GM21723 (cell line): ENCODE data around the gene FCHSD2.
A peak's percentile ranks its signal among the peaks of the same experiment; 100 is the strongest.
"Not testable (repeated sequence)": the region's sequence is repeated elsewhere in the genome, so short reads cannot be mapped to it uniquely, and the experiment has no call there.

Source experiments
- ATAC-seq: cut with Tn5 transposase; IDR thresholded peaks from one replicate; pipeline ENCODE4 v1.9.1; 2021; ENCODE audit warnings: mild to moderate bottlenecking, moderate library complexity; ENCODE audit not compliant: unreplicated experiment

FCHSD2 gene

DNA sequence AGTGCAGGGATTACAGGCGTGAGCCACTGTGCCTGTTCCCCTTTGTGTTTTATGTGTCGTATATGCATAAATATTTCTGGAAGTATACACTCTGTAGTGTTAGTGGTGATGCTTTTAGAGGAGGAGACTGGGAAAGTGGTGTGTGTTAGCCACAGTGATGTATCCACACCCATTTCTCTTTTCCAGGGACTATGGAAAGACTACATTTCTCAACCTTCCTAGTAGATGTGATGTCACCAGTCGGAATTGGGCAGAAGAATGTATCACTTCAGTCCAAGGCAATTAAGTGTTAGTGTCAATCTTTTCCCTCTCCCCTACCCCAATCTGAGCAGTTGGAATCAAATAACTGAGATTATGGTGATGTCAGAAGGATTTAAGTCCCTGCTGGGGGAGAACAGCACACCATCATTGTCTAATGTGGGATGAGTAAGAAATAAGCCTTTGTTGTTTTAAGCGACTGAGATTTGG is 333.8 kb downstream of the FCHSD2 start:
- ATAC-seq, result no peak

DNA sequence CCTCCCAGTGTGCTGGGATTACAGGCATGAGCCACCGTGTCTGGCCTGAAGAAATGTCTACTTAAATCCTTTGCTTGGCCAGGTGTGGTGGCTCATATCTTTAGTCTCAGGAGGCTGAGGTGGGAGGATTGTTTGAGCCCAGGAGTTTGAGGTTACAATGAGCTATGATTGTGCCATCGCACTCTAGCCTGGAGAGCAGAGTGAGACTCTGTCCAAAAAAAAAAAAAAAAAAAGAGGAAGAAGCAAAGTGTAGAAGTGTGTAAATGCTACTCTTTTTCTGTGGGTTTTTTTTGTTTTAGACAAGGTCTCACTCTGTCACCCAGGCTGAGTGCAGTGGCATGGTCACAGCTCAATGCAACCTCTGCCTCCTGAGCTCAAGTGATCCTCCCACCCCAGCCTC is 334.3 kb downstream of the FCHSD2 start:
- ATAC-seq, result no peak

DNA sequence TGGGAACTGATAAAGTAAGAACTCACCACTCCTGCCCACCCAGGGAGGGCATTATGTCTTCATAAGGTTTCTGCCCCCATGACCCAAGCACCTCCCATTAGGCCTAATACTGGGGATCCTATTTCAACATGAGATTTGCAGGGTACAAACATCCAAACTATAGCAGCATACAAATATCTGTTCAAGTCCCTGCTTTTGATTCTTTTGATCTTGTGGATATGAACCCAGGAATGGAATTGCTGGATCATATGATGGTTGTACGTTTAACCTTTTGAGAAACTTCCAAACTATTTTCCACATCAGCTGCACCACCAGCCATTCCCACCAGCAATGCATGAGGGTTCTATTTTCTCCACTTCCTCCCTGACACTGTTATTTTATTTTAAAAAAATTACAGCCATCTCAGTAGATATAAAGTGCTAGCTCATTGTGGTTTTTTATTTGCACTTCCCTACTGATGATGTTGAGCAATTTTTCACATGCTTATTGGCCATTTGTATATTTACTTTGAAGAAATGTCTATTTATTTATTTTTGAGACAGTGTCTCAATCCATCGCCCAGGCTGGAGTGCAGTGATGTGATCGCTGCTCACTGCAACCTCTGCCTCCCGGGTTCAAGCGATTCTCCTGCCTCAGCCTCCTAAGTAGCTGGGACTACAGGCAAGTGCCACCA is 335.0 kb downstream of the FCHSD2 start:
- ATAC-seq, result no peak

- ATAC-seq, result not testable (repeated sequence)
Measured at GRCh38 chr11:72806378-72806777, 335.7 kb downstream of the FCHSD2 start.

DNA sequence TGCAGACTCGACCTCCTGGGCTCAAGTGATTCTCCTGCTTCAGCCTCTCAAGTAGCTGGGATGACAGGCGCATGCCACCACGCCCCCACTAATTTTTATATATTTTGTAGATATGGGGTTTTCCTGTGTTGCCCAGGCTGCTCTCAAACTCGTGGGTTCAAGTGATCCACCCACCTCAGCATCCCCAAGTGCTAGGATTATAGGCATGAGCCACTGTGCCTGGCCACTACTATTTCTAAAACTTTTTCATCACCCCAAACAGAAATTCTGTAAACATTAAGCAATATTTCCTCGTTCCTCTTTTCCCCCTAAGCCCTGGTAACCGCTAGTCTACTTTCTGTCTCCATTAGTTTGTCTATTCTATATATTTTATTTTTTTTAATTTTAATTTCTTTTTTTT is 336.9 kb downstream of the FCHSD2 start:
- no peak for ATAC-seq

DNA sequence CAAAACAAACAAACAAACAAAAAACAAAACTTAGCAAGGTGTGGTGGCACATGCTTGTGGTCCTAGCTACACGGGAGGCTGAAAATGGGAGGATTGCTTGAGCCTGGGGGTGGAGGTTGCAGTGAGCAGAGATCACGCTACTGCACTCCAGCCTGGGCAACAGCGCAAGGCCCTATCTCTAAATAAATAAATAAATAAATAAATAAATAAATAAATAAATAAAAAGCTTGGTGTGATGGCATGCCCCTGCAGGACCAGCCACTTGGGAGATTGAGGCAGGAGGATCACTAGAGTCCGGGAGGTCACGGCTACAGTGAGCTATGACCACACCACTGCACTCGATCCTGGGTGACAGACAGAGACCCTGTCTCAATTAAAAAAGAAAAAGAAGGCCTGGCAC is 339.3 kb downstream of the FCHSD2 start:
- ATAC-seq, result no peak

DNA sequence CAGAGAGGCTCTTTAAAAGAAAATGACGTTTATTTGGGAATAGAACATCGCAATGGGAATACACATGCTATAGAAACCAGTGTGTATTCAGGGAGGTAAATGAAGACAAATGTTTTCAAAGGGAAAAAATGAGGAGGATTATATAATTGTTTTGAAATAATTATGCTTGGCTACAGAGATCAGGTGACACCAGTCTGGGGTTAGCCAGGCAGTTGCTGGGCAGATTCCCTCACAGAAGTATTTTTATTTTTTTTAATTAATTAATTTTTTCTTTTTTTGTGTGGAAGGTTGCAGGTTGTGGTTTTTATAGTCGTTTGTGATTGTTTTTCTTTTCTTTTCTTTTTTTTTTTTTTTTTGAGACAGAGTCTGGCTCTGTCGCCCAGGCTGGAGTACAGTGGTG is 342.7 kb downstream of the FCHSD2 start:
- no peak for ATAC-seq

DNA sequence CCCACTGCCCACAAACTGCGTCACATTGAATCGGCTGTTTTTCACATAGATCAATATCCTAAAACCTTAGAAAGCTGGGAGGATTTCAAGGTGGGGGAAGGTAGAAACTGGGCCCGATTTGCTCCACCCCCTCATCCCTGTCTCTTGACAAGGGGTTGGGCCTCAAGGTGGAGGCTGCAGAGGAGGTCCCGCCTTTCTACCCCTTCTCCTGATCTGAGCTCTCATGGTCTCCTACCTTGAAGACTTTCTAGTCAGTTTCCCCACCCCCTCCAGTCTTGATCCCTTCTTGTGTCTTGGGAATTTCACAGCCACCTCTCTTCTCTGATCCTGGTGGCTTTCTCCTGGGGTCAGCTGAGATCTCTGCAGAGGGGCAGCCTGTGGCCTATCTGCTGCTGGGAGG is 343.8 kb downstream of the FCHSD2 start:
- no peak for ATAC-seq

GRCh38 chr11:72793425-72794367 is 348.4 kb downstream of the FCHSD2 start, which contains the start of gene STARD10:
TSS of gene STARD10 (minus strand) at chr11:72794047. CDS start at chr11:72781181, 12,866 bp downstream.
- ATAC-seq, result peak; percentile 83

DNA sequence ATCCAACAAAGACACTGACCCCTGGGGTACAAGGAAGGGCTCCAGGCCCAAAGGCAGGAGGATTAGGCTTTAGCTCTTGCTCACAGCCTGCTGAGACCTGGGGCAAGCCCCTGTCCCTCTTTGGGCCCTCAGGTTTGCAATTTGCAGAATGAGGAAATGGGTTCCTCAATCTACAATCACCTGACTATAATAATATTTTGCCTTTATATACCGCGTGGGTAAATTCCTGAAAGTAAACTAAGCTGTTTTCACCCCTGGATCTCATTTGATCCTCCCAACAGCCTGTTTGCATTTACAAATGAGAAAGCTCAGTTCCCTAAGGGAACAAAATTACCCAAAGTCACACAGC is 349.1 kb downstream of the FCHSD2 start:
- ATAC-seq, result no peak

GRCh38 chr11:72792437-72793021 is 349.6 kb downstream of the FCHSD2 start:
- no peak for ATAC-seq

DNA sequence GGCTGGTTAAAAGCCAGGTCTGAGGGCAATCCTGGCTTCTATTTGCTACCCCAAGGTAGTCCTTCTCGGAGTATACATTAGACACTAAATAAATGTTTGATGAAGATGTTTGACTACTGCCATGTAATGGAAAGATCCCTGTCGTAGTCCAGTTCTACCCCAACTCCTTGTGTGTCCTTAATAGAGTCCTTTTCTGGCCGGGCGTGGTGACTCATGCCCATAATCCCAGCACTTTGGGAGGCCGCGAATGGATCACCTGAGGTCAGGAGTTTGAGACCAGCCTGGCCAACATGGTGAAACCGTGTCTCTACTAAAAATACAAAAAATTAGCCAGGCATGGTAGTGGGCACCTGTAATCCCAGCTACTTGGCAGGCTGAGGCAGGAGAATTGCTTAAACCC is 350.9 kb downstream of the FCHSD2 start:
- ATAC-seq, result not testable (repeated sequence)

- no peak for ATAC-seq
Measured at GRCh38 chr11:72789493-72790131, 352.5 kb downstream of the FCHSD2 start.

GRCh38 chr11:72788241-72788640 is 353.9 kb downstream of the FCHSD2 start:
- ATAC-seq, result no peak

DNA sequence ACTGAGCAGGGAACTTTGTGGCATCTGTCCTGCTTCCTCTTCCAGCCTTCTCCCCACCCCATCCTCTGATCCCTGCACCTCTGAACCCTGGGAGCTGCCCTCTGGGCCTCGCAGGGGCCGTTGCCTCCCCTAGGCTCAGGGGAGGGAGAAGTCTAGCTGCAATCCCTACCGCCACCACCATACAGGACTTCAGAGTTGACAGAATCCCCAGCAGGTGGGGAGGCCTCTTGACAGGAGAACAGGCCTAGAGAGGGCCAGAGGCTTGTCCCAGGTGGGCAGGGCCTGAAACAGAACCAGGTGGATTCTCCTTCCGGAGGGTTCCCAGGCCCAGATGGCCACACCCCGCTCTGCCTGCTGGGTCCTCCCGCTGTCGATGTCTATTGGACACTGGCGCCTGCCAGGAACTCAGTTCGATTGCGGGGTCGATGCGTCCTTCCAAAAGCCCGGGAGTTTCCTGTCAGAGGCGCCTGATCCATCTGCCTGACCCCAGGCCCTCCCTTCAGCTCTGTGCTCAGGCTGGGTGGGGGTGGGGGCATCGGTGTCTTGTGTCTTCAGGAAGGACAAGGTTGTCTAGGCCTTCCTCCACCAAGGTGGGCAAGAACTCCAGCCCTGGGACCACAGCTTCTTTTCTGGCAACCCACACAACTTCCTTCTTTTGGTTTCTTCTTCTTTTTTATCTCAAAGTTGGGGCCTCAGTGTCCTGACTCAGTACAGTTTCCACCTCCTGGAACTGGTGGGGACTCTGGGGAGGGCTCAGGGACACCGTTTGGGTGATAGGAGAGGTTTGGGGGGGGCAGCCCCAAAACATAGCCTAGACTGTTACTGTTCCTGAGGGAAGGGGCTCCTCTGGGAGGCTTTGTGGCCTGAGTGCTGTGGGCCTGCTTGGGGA is 354.7 kb downstream of the FCHSD2 start:
- ATAC-seq, result peak; percentile 52
